HCT116 (cell line): Measurements from ENCODE around the gene HDAC2. TPM values are rescaled to one million over a fixed set of nuclear protein-coding genes. Genes with fewer than 3 reads are reported as not detected.

Experiments used
- ATAC-seq: fragments of 200-7000 bp; cut with Tn5 transposase; 2 replicates; pipeline ENCODE4 v1.9.1; 2020; ENCODE audit warnings: mild to moderate bottlenecking, moderate library complexity
- BruUV-seq: library from RNA; stranded (reverse); fragments of 400-500 nt; replicated peaks from 2 replicates; lab custom pipeline; 2021; lab: Mats Ljungman, UMichigan
- CTCF ChIA-PET: fragments of 300-600 bp; sonication (Branson Sonifier 250); formaldehyde crosslinking; loops from one replicate; lab custom pipeline; 2021; ENCODE audit warnings: antibody characterized with exemption; lab: Charles Lee
- POLR2A ChIA-PET: fragments of 300-600, 350-600 bp; sonication (Branson Sonifier 250); formaldehyde crosslinking; loops from one replicate; lab custom pipeline; 2021; ENCODE audit warnings: antibody characterized with exemption; lab: Charles Lee
- RAD21 ChIA-PET, 2 experiments: fragments of 300-600 bp; sonication (Branson Sonifier 250); formaldehyde crosslinking; loops; one replicate each; lab custom pipeline; 2023; ENCODE audit warnings: low total read pairs in 2 of 2; ENCODE audit not compliant: uncharacterized antibody in 2 of 2, unreplicated experiment in 2 of 2, low non-redundant PET in 1 of 2; lab: Charles Lee
- DNase-seq: peaks from one replicate; pipeline ENCODE4 v3.0.0-alpha.2; 2010; ENCODE audit warnings: low read depth, low spot score
- H2AFZ ChIP-seq: fragments of 200-600 bp; shearing (Covaris generic), sonication (generic); 2 replicates; pipeline ENCODE4 v1.6.1; 2017; ENCODE audit warnings: low read depth, mixed run types, mixed read lengths, antibody characterized with exemption, low read length; ENCODE audit not compliant: poor library complexity, severe bottlenecking
- H3K27ac ChIP-seq: 2 replicates; pipeline ENCODE4 v1.5.1; 2012; ENCODE audit warnings: low read depth, low read length
- H3K27me3 ChIP-seq: fragments of 200-600 bp; sonication (generic); 2 replicates; pipeline ENCODE4 v1.6.1; 2016; ENCODE audit warnings: mixed run types, low read length, mixed read lengths; ENCODE audit not compliant: insufficient read depth
- H3K36me3 ChIP-seq, 2 experiments: fragments of 200-500 bp in 1 of 2; fragments of 200-600 bp in 1 of 2; sonication (Bioruptor generic) in 1 of 2; sonication (generic) in 1 of 2; 2 replicates each; pipeline versions ENCODE4 v1.5.1 to v1.6.1; 2014 to 2016; ENCODE audit warnings: low read length in 2 of 2, inconsistent platforms in 1 of 2, mixed read lengths in 1 of 2, mixed run types in 1 of 2; ENCODE audit not compliant: insufficient read depth in 2 of 2, control insufficient read depth in 1 of 2
- H3K4me1 ChIP-seq, 2 experiments: fragments of 200-600 bp in 1 of 2; sonication (generic) in 1 of 2; 2 replicates each; pipeline versions ENCODE4 v1.5.1 to v1.6.1; 2012 to 2017; ENCODE audit warnings: low read length in 2 of 2, inconsistent platforms in 1 of 2, mild to moderate bottlenecking in 1 of 2, mixed read lengths in 1 of 2, mixed run types in 1 of 2, moderate library complexity in 1 of 2; ENCODE audit not compliant: insufficient read depth in 2 of 2, control insufficient read depth in 1 of 2
- H3K4me2 ChIP-seq: fragments of 200-600 bp; sonication (generic); 2 replicates; pipeline ENCODE4 v1.6.1; 2017; ENCODE audit warnings: mixed run types, low read length, mixed read lengths
- H3K4me3 ChIP-seq, 2 experiments: fragments of 200-600 bp in 1 of 2; sonication (generic) in 1 of 2; replicated peaks in 1 of 2; 2 replicates each; pipeline ENCODE4 v1.5.1; 2011 to 2016; ENCODE audit warnings: low read length in 2 of 2, control low read depth in 1 of 2, low read depth in 1 of 2, mild to moderate bottlenecking in 1 of 2, mixed read lengths in 1 of 2, mixed run types in 1 of 2
- H3K79me2 ChIP-seq: fragments of 200-600 bp; sonication (generic); 2 replicates; pipeline ENCODE4 v1.6.1; 2017; ENCODE audit warnings: mild to moderate bottlenecking, mixed run types, low read length, moderate library complexity, mixed read lengths; ENCODE audit not compliant: insufficient read depth
- H3K9ac ChIP-seq: fragments of 200-600 bp; sonication (generic); 2 replicates; pipeline ENCODE4 v1.6.1; 2016; ENCODE audit warnings: low read length, mixed read lengths
- H3K9me2 ChIP-seq: fragments of 200-600 bp; sonication (generic), shearing (Covaris generic); 2 replicates; pipeline ENCODE4 v1.6.1; 2017; ENCODE audit warnings: mixed run types, mild to moderate bottlenecking, moderate library complexity; ENCODE audit not compliant: insufficient read depth
- H3K9me3 ChIP-seq, 2 experiments: fragments of 200-500 bp in 1 of 2; fragments of 200-600 bp in 1 of 2; sonication (Bioruptor generic) in 1 of 2; sonication (generic) in 1 of 2; 2 replicates each; pipeline ENCODE4 v1.6.1; 2014 to 2017; ENCODE audit warnings: low read length in 2 of 2, mixed read lengths in 2 of 2, inconsistent platforms in 1 of 2, low read depth in 1 of 2, mild to moderate bottlenecking in 1 of 2, mixed run types in 1 of 2, moderate library complexity in 1 of 2; ENCODE audit not compliant: control insufficient read depth in 1 of 2, insufficient read depth in 1 of 2
- H4K20me1 ChIP-seq: fragments of 200-600 bp; sonication (generic), shearing (Covaris generic); 2 replicates; pipeline ENCODE4 v1.6.1; 2017; ENCODE audit warnings: mixed run types, mild to moderate bottlenecking, moderate library complexity; ENCODE audit not compliant: insufficient read depth
- CBX3 ChIP-seq: IDR thresholded peaks from 2 replicates; pipeline ENCODE4 v1.6.1; 2012; ENCODE audit warnings: low read depth
- CEBPB ChIP-seq: IDR thresholded peaks from 2 replicates; pipeline ENCODE4 v1.6.1; 2012; ENCODE audit warnings: low read depth
- EGR1 ChIP-seq: IDR thresholded peaks from 2 replicates; pipeline ENCODE4 v1.6.1; 2012; ENCODE audit warnings: low read depth
- EZH2 ChIP-seq: fragments of 200-600 bp; sonication (generic); IDR thresholded peaks from 2 replicates; pipeline ENCODE4 v1.6.1; 2017; ENCODE audit warnings: antibody characterized with exemption, mixed run types
- EZH2phosphoT487 ChIP-seq: fragments of 200-600 bp; IDR thresholded peaks from 2 replicates; pipeline ENCODE4 v1.6.1; 2018; ENCODE audit warnings: antibody characterized with exemption, borderline replicate concordance
- FOSL1 ChIP-seq: IDR thresholded peaks from 2 replicates; pipeline ENCODE4 v1.6.1; 2012; ENCODE audit warnings: low read depth
- JUND ChIP-seq: IDR thresholded peaks from 2 replicates; pipeline ENCODE4 v1.6.1; 2012
- POLR2AphosphoS5 ChIP-seq: IDR thresholded peaks from 2 replicates; pipeline ENCODE4 v1.6.1; 2011; ENCODE audit warnings: mild to moderate bottlenecking, low read depth, low read length, moderate library complexity
- RAD21 ChIP-seq: IDR thresholded peaks from 2 replicates; pipeline ENCODE4 v1.6.1; 2012; ENCODE audit warnings: low read depth, mild to moderate bottlenecking
- SIN3A ChIP-seq: IDR thresholded peaks from 2 replicates; pipeline ENCODE4 v1.6.1; 2012; ENCODE audit warnings: low read depth
- SRF ChIP-seq: IDR thresholded peaks from 2 replicates; pipeline ENCODE4 v1.6.1; 2012; ENCODE audit warnings: low read depth
- TCF7L2 ChIP-seq: IDR thresholded peaks from 2 replicates; pipeline ENCODE4 v1.7.0; 2011; ENCODE audit warnings: borderline replicate concordance, inconsistent platforms; ENCODE audit not compliant: insufficient read depth, insufficient read length; ENCODE audit errors: extremely low read depth
- YY1 ChIP-seq: IDR thresholded peaks from 2 replicates; pipeline ENCODE4 v1.6.1; 2011; ENCODE audit warnings: low read length, low read depth, moderate library complexity, mild to moderate bottlenecking; ENCODE audit not compliant: insufficient replicate concordance; ENCODE audit errors: extremely low read depth
- intact Hi-C: fragments of 100-400 bp; cut with micrococcal nuclease; formaldehyde crosslinking; loops from 2 replicates; pipeline ENCODE4 v1.10.0; 2022
- total RNA-seq: library from RNA; stranded (reverse); gene quantifications from one replicate; pipeline ENCODE4 v1.2.1, GENCODE V29; 2021; ENCODE audit not compliant: unreplicated experiment
- TF ChIP-seq, protein P1 (sequence below), 3 experiments: fragments of 200-600 bp in 1 of 3; sonication (generic) in 1 of 3; IDR thresholded peaks in 2 of 3; conservative IDR thresholded peaks in 1 of 3; 2 replicates each; pipeline ENCODE4 v1.5.1; 2012 to 2017; ENCODE audit warnings: low read depth in 2 of 3, low read length in 2 of 3, antibody characterized with exemption in 1 of 3, borderline replicate concordance in 1 of 3, control low read depth in 1 of 3, mild to moderate bottlenecking in 1 of 3, mixed read lengths in 1 of 3, mixed run types in 1 of 3, moderate library complexity in 1 of 3; ENCODE audit not compliant: insufficient read depth in 1 of 3
- TF ChIP-seq, protein P2 (sequence below): IDR thresholded peaks from 2 replicates; pipeline ENCODE4 v1.6.1; 2012
- TF ChIP-seq, protein P3 (sequence below): IDR thresholded peaks from 2 replicates; pipeline ENCODE4 v1.6.1; 2011; ENCODE audit warnings: mild to moderate bottlenecking, low read length, moderate library complexity; ENCODE audit not compliant: insufficient replicate concordance; ENCODE audit errors: extremely low read depth
- TF ChIP-seq, protein P4 (sequence below): IDR thresholded peaks from 2 replicates; pipeline ENCODE4 v1.6.1; 2012

Gene HDAC2
- total RNA-seq, 1 experiment from 2014 or later, result 153 TPM

DNA sequence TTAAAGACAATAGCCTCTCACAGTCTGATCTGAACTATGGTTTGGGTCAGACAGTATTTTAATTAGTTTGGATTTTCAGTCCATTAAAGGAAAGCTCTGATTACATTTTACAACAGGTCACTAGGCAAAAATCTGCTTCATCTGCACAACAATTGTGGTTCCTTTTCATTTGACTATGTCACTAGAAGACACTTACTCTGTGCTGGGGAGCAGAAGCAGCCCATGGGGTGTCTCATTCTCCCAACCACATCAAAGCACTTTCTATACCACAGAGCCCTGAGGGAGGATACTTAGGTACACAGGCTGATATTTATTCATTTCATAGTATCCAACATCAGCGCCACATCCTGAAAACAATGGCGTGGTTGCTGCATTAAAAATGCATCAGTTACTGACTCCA lies 36.6 kb upstream of the HDAC2 start:
- intact Hi-C loops, result no loop called here
- ATAC-seq (peak; percentile 89), DNase-seq (no peak)
- H3K4me1 ChIP-seq, result peaks cover 11 to 33% of the 10 kb centered on the region in 2 experiments
- no peaks in the 10 kb centered on the region for H4K20me1 ChIP-seq
- H3K27me3 ChIP-seq, result no peaks in the 10 kb centered on the region
- H3K36me3 ChIP-seq, result no peaks in the 10 kb centered on the region
- H3K4me3 ChIP-seq, result no peak overlapping the region
- no peaks in the 10 kb centered on the region for H3K9me3 ChIP-seq
- TF ChIP-seq EZH2 (no peak), FOSL1 (no peak), RAD21 (no peak), CBX3 (no peak), JUND (no peak), EGR1 (no peak), TCF7L2 (no peak), YY1 (no peak), EZH2phosphoT487 (no peak), SRF (no peak), POLR2AphosphoS5 (no peak), SIN3A (no peak), CEBPB (no peak)
- TF ChIP-seq, protein P1, sequence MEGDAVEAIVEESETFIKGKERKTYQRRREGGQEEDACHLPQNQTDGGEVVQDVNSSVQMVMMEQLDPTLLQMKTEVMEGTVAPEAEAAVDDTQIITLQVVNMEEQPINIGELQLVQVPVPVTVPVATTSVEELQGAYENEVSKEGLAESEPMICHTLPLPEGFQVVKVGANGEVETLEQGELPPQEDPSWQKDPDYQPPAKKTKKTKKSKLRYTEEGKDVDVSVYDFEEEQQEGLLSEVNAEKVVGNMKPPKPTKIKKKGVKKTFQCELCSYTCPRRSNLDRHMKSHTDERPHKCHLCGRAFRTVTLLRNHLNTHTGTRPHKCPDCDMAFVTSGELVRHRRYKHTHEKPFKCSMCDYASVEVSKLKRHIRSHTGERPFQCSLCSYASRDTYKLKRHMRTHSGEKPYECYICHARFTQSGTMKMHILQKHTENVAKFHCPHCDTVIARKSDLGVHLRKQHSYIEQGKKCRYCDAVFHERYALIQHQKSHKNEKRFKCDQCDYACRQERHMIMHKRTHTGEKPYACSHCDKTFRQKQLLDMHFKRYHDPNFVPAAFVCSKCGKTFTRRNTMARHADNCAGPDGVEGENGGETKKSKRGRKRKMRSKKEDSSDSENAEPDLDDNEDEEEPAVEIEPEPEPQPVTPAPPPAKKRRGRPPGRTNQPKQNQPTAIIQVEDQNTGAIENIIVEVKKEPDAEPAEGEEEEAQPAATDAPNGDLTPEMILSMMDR (IDR thresholded peaks at IDR 0.05 in 2 of 3, conservative IDR thresholded peaks at IDR 0.05 in 1 of 3; ENCODE audit: borderline replicate concordance in 1 of 3, insufficient read depth in 1 of 3, low read depth in 2 of 3, low read length in 2 of 3), result no peak
- TF ChIP-seq, protein P2, sequence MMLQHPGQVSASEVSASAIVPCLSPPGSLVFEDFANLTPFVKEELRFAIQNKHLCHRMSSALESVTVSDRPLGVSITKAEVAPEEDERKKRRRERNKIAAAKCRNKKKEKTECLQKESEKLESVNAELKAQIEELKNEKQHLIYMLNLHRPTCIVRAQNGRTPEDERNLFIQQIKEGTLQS, result no peak
- TF ChIP-seq, protein P3, sequence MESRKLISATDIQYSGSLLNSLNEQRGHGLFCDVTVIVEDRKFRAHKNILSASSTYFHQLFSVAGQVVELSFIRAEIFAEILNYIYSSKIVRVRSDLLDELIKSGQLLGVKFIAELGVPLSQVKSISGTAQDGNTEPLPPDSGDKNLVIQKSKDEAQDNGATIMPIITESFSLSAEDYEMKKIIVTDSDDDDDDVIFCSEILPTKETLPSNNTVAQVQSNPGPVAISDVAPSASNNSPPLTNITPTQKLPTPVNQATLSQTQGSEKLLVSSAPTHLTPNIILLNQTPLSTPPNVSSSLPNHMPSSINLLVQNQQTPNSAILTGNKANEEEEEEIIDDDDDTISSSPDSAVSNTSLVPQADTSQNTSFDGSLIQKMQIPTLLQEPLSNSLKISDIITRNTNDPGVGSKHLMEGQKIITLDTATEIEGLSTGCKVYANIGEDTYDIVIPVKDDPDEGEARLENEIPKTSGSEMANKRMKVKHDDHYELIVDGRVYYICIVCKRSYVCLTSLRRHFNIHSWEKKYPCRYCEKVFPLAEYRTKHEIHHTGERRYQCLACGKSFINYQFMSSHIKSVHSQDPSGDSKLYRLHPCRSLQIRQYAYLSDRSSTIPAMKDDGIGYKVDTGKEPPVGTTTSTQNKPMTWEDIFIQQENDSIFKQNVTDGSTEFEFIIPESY, result no peak
- TF ChIP-seq, protein P4, sequence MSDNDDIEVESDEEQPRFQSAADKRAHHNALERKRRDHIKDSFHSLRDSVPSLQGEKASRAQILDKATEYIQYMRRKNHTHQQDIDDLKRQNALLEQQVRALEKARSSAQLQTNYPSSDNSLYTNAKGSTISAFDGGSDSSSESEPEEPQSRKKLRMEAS, result no peak
- H3K27ac ChIP-seq, result no peak overlapping the region
- no peaks in the 10 kb centered on the region for H3K9me2 ChIP-seq
- peak overlapping the region; percentile 17 for H3K4me2 ChIP-seq
- POLR2A ChIA-PET, result no interaction called here
- no peak overlapping the region for H2AFZ ChIP-seq
- H3K79me2 ChIP-seq, result no peaks in the 10 kb centered on the region
- CTCF ChIA-PET, result no interaction called here
- H3K9ac ChIP-seq, result no peak overlapping the region
- BruUV-seq, result no TSS peak
- RAD21 ChIA-PET, result no interaction called here
